C4-2B (cell line): ENCODE data around the gene OR10A7.

Experiments used
- H3K27ac ChIP-seq: fragments of 450-650 bp; 2 replicates; pipeline ENCODE4 v1.5.1; 2017
- CTCF ChIP-seq: fragments of 450-650 bp; conservative IDR thresholded peaks from 2 replicates; pipeline ENCODE4 v1.5.1; 2017; ENCODE audit warnings: mild to moderate bottlenecking
- ZFX ChIP-seq: fragments of 450-650 bp; IDR thresholded peaks from 2 replicates; pipeline ENCODE4 v1.6.1; 2017

OR10A7 gene

GRCh38 chr12:55258303-55258702, 37.5 kb downstream of the OR10A7 start:
- no peak overlapping the region for H3K27ac ChIP-seq
- TF ChIP-seq ZFX, result no peak
- TF ChIP-seq CTCF, result no peak
